Gastrocnemius medialis (tissue), 4 donors: Measurements from ENCODE around the gene SYTL2. TPM values are rescaled to one million over a fixed set of nuclear protein-coding genes. Genes with fewer than 3 reads are reported as not detected.
A peak's percentile ranks its signal among the peaks of the same experiment; 100 is the strongest.
"Not testable (repeated sequence)": the region's sequence is repeated elsewhere in the genome, so short reads cannot be mapped to it uniquely, and the experiment has no call there.

Experiments used
- ATAC-seq, 2 donors: fragments of 150-250 bp; one replicate each; pipeline ENCODE4 v1.9.1; 2016
- DNase-seq, 2 donors: peaks; one replicate each; pipeline ENCODE4 v3.0.0-alpha.2; 2019
- H3K27ac ChIP-seq, 4 donors: fragments of 200-600 bp; sonication (generic); 1 replicate in 1 of 4; 2 replicates in 3 of 4; pipeline ENCODE4 v1.5.1; 2016 to 2018; ENCODE audit warnings: mild to moderate bottlenecking in 2 of 4, moderate library complexity in 1 of 4
- H3K27me3 ChIP-seq, 3 donors: fragments of 200-600 bp; sonication (generic) in 2 of 3; 1 replicate in 1 of 3; 2 replicates in 2 of 3; pipeline versions ENCODE4 v1.5.1 to v1.6.0; 2016 to 2019; ENCODE audit warnings: mild to moderate bottlenecking in 1 of 3, moderate library complexity in 1 of 3
- H3K36me3 ChIP-seq, 2 donors: fragments of 200-600 bp; sonication (generic) in 1 of 2; one replicate each; pipeline ENCODE4 v1.5.1; 2017 to 2018
- H3K4me1 ChIP-seq, 2 donors: fragments of 200-600 bp; sonication (generic) in 1 of 2; one replicate each; pipeline ENCODE4 v1.5.1; 2016 to 2017; ENCODE audit warnings: mild to moderate bottlenecking in 2 of 2
- H3K4me3 ChIP-seq, 4 donors: fragments of 200-600 bp; sonication (generic) in 3 of 4; 1 replicate in 1 of 4; 2 replicates in 3 of 4; pipeline ENCODE4 v1.5.1; 2016 to 2019; ENCODE audit warnings: mild to moderate bottlenecking in 2 of 4
- H3K9me3 ChIP-seq, 3 donors: fragments of 200-600 bp; sonication (generic) in 2 of 3; 1 replicate in 1 of 3; 2 replicates in 2 of 3; pipeline ENCODE4 v1.5.1; 2016 to 2019
- POLR2A ChIP-seq, 2 donors: fragments of 450-650 bp; IDR thresholded peaks; one replicate each; pipeline ENCODE4 v1.6.1; 2017; ENCODE audit warnings: antibody characterized with exemption in 2 of 2, mild to moderate bottlenecking in 2 of 2, moderate library complexity in 2 of 2
- in situ Hi-C, 4 donors: fragments of 200-750 bp; cut with MboI; loops; one replicate each; pipeline versions ENCODE4 v1.15.0 to v1.8.0; 2017; ENCODE audit warnings: low sequenced_read_pairs in 4 of 4
- intact Hi-C: fragments of 100-400 bp; cut with DNase I; formaldehyde crosslinking; loops from one replicate; pipeline ENCODE4 v1.15.1; 2023; ENCODE audit warnings: low total_unique reads
- total RNA-seq, 4 donors: library from RNA; depleted of rRNA; stranded (reverse); fragments of >200 nt; gene quantifications; one replicate each; pipeline versions ENCODE4 v1.1.0 to v1.2.3, GENCODE V29; 2016
- TF ChIP-seq, protein P1 (sequence below), 5 experiments: fragments of 450-650 bp in 3 of 5; fragments of 200-600 bp in 2 of 5; sonication (generic) in 2 of 5; IDR thresholded peaks in 4 of 5; conservative IDR thresholded peaks in 1 of 5; 1 replicate in 4 of 5; 2 replicates in 1 of 5; pipeline ENCODE4 v1.5.1; 2016 to 2019; ENCODE audit warnings: antibody characterized with exemption in 5 of 5, mild to moderate bottlenecking in 3 of 5, moderate library complexity in 3 of 5

Gene SYTL2
- total RNA-seq, 4 donors from 2014 or later = 0.97 to 11.9 (median 2.7) TPM

DNA sequence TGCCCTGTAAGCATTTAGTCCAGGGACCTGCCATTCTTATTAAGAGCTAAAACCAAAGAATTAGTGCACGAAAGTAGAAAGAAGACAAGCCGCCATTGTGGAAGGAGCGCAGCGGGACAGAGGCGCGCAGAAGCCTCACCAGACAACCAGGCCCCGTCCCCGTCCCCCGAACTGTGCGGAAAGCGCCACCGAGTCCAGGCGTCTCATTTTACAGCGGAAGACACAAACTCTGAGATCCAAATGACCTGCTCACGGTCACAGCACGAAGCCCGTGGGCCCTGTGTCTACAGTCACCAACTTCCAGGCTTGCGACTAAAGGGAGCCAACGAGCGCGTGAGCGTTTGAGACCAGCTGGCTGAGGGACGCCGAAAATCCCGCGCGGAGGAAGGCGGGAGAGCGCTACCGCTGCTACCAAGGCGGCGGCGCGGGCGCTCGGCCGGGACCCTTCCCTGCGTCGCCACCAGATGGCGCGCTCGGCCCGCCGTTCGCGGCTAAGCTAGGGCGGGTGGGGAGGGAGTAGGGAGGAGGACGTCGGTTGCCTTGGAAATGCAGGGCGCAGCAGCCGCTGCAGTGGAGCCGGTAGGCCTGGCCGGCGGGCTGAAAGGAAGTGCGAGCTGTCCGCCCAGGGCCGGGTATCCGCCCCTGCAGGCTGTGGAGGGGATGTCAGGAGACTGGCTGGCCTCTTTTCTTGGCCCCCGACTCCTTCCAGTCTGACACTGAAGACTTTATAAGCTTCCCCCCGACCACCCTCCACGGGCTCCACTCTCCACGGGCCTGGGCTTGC, 43.8 kb upstream of the SYTL2 start:
- peak overlapping the region; percentile 54 to 71 (median 61) for H3K4me3 ChIP-seq
- H3K27ac ChIP-seq = peak overlapping the region; percentile 78 to 91 (median 80)
- H3K9me3 ChIP-seq = no peaks in the 10 kb centered on the region
- H3K27me3 ChIP-seq = no peaks in the 10 kb centered on the region
- TF ChIP-seq, protein P1, sequence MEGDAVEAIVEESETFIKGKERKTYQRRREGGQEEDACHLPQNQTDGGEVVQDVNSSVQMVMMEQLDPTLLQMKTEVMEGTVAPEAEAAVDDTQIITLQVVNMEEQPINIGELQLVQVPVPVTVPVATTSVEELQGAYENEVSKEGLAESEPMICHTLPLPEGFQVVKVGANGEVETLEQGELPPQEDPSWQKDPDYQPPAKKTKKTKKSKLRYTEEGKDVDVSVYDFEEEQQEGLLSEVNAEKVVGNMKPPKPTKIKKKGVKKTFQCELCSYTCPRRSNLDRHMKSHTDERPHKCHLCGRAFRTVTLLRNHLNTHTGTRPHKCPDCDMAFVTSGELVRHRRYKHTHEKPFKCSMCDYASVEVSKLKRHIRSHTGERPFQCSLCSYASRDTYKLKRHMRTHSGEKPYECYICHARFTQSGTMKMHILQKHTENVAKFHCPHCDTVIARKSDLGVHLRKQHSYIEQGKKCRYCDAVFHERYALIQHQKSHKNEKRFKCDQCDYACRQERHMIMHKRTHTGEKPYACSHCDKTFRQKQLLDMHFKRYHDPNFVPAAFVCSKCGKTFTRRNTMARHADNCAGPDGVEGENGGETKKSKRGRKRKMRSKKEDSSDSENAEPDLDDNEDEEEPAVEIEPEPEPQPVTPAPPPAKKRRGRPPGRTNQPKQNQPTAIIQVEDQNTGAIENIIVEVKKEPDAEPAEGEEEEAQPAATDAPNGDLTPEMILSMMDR (IDR thresholded peaks at IDR 0.05 in 4 of 5, conservative IDR thresholded peaks at IDR 0.05 in 1 of 5) = peak; percentile 84 to 99 (median 93)
- TF ChIP-seq POLR2A (IDR thresholded peaks at IDR 0.05) = peak in 1 of 2 donors; percentile 35
- DNase-seq (peak; percentile 68 to 85), ATAC-seq (peak; percentile 94 to 96)
- intact Hi-C loops (loop anchor here (1.0 to 10.0 kb wide), 5 partner anchors 190 to 760 kb away; partner anchors contain the start of gene HIKESHI), in situ Hi-C loops (loop anchor here in 1 of 4 donors (10.0 to 25.0 kb wide), 2 partner anchors 360 to 958 kb away; partner anchors contain the start of gene PRSS23)
- peaks cover 4 to 5% of the 10 kb centered on the region in 2 donors for H3K4me1 ChIP-seq
- no peaks in the 10 kb centered on the region for H3K36me3 ChIP-seq

DNA sequence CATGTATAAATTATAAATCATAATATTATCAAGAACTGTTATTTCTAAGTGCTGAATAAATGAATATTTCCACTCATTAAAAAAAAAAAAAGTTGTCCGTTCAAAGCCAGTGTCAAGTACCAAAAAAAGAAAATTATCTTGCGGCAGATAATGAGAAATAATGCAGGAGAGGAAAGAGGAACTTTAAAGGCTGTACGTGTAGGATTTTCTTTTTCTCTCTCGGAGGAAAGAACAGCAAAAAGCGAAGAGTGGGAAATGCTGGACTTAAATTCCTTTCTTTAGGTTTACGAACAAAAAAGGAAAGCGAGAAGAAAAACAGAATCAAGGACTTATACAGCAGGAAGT, 43.2 kb upstream of the SYTL2 start:
- intact Hi-C loops (loop anchor here (1.0 to 10.0 kb wide), 5 partner anchors 191 to 761 kb away; partner anchors contain the start of gene HIKESHI), in situ Hi-C loops (loop anchor here in 1 of 4 donors (10.0 to 25.0 kb wide), 2 partner anchors 361 to 958 kb away; partner anchors contain the start of gene PRSS23)
- ATAC-seq = no peak
- Histone ChIP-seq H3K36me3 (no peaks in the 10 kb centered on the region), H3K27me3 (no peaks in the 10 kb centered on the region), H3K4me3 (peak overlapping the region; percentile 54 to 71 (median 61)), H3K4me1 (peaks cover 4 to 5% of the 10 kb centered on the region in 2 donors), H3K27ac (peak overlapping the region; percentile 78 to 91 (median 80)), H3K9me3 (no peaks in the 10 kb centered on the region)
- TF ChIP-seq, protein P1 (IDR thresholded peaks at IDR 0.05 in 4 of 5, conservative IDR thresholded peaks at IDR 0.05 in 1 of 5) = no peak
- DNase-seq = no peak

DNA sequence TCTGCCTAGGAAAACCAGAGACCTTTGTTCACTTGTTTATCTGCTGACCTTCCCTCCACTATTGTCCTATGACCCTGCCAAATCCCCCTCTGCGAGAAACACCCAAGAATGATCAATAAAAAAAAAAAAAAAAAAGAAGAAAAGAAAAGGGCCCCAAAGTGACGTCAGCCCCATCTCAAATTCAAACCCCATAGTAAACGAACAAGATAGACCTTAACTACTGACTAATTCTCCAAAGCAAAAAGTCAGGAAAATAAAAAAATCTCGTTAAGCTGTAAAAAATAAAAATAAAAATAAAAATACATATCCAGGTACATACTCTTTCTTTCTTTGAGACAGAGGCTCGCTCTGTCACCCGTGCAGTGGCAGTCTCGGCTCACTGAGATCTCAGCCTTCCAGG, 42.6 kb upstream of the SYTL2 start:
- ATAC-seq, H3K27me3 ChIP-seq, H3K27ac ChIP-seq, H3K4me1 ChIP-seq, H3K36me3 ChIP-seq, H3K9me3 ChIP-seq, DNase-seq: not testable (repeated sequence)
- peak overlapping the region in 1 of 4 donors; percentile 71 for H3K4me3 ChIP-seq
- intact Hi-C loops = loop anchor here (10.0 kb wide), 3 partner anchors 191 to 761 kb away; partner anchors contain the start of gene HIKESHI
- in situ Hi-C loops = loop anchor here in 1 of 4 donors (10.0 to 25.0 kb wide), 2 partner anchors 361 to 959 kb away; partner anchors contain the start of gene PRSS23

DNA sequence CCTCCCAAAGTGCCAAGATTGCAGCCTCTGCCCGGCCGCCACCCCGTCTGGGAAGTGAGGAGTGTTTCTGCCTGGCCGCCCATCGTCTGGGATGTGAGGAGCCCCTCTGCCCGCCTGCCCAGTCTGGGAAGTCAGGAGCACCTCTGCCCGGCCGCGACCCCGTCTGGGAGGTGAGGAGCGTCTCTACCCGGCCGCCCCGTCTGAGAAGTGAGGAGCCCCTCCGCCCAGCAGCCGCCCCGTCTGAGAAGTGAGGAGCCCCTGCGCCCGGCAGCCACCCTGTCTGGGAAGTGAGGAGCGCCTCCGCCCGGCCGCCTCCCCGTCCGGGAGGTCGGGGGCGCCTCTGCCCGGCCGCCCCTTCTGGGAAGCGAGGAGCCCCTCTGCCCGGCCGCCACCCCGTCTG, 41.8 kb upstream of the SYTL2 start:
- H3K27me3 ChIP-seq, H3K27ac ChIP-seq, DNase-seq, H3K9me3 ChIP-seq, H3K4me1 ChIP-seq, H3K36me3 ChIP-seq, H3K4me3 ChIP-seq, ATAC-seq: not testable (repeated sequence)
- intact Hi-C loops (loop anchor here (10.0 kb wide), 3 partner anchors 192 to 762 kb away; partner anchors contain the start of gene HIKESHI), in situ Hi-C loops (loop anchor here in 1 of 4 donors (10.0 to 25.0 kb wide), 2 partner anchors 362 to 960 kb away; partner anchors contain the start of gene PRSS23)

DNA sequence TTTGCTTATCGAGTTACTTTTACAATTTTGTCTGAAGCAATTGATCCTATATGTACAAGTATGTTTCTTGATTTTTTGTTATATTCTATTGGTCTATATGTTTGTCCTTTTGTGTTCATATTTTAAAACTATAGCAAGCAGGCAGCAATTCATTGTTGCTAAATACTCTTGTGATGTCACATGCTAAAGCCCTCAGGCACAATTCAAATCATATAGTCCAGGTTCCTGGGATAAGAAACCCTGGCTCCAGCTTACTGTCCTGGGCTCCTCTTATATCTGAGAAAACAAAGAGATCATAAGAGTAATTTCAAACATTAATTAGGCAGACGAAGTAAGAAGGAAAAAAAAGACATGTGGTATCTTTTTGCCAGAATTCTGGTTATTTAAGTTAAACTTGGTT, 37.6 kb upstream of the SYTL2 start:
- no peak overlapping the region for H3K4me3 ChIP-seq
- ATAC-seq (no peak), DNase-seq (no peak)
- H3K27ac ChIP-seq = no peak overlapping the region
- H3K36me3 ChIP-seq = no peaks in the 10 kb centered on the region
- in situ Hi-C loops (loop anchor here in 3 of 4 donors (25.0 kb wide), 2 partner anchors 236 to 261 kb away; no protein-coding TSS in a partner anchor), intact Hi-C loops (no loop called here)
- TF ChIP-seq POLR2A (IDR thresholded peaks at IDR 0.05) = no peak
- TF ChIP-seq, protein P1 (IDR thresholded peaks at IDR 0.05 in 4 of 5, conservative IDR thresholded peaks at IDR 0.05 in 1 of 5) = no peak
- peaks cover 0 to under 1% of the 10 kb centered on the region in 2 donors for H3K4me1 ChIP-seq
- no peaks in the 10 kb centered on the region for H3K9me3 ChIP-seq
- no peaks in the 10 kb centered on the region for H3K27me3 ChIP-seq
